ENCODE data around the gene BTF3L4.
"Not testable (repeated sequence)": the region's sequence is repeated elsewhere in the genome, so short reads cannot be mapped to it uniquely, and the experiment has no call there.

BTF3L4 gene

GRCh38 chr1:52041551-52042185 is 14.4 kb upstream of the BTF3L4 start:
- in situ Hi-C loops (cut with HindIII; ENCODE audit: low sequenced_read_pairs) = no loop called here
- no peak overlapping the region for H3K4me3 ChIP-seq (ENCODE audit: low read depth, low read length)
- DNase-seq (ENCODE audit: low read depth) = no peak
- no peak for TF ChIP-seq CTCF (IDR thresholded peaks at IDR 0.05; ENCODE audit: low read depth, low read length, missing control alignments)

GRCh38 chr1:52045236-52045635 is 10.9 kb upstream of the BTF3L4 start:
- no peak for DNase-seq (ENCODE audit: low read depth)
- H3K4me3 ChIP-seq (ENCODE audit: low read depth, low read length) = no peak overlapping the region
- in situ Hi-C loops (cut with HindIII; ENCODE audit: low sequenced_read_pairs) = no loop called here
- no peak for TF ChIP-seq CTCF (IDR thresholded peaks at IDR 0.05; ENCODE audit: low read depth, low read length, missing control alignments)

GRCh38 chr1:52045666-52046195 is 10.4 kb upstream of the BTF3L4 start:
- H3K4me3 ChIP-seq (ENCODE audit: low read depth, low read length); DNase-seq (ENCODE audit: low read depth); in situ Hi-C loops (cut with HindIII; ENCODE audit: low sequenced_read_pairs): not testable (repeated sequence)

- DNase-seq (ENCODE audit: low read depth); in situ Hi-C loops (cut with HindIII; ENCODE audit: low sequenced_read_pairs); H3K4me3 ChIP-seq (ENCODE audit: low read depth, low read length): not testable (repeated sequence)
Observed at GRCh38 chr1:52049337-52049736, 6.8 kb upstream of the BTF3L4 start.

- no peak for DNase-seq (ENCODE audit: low read depth)
- peak overlapping the region; percentile 66 for H3K4me3 ChIP-seq (ENCODE audit: low read depth, low read length)
- no peak for TF ChIP-seq CTCF (IDR thresholded peaks at IDR 0.05; ENCODE audit: low read depth, low read length, missing control alignments)
- in situ Hi-C loops (cut with HindIII; ENCODE audit: low sequenced_read_pairs) = no loop called here
Observed at GRCh38 chr1:52053862-52054261, 2.2 kb upstream of the BTF3L4 start.

GRCh38 chr1:52054496-52055065 is 1.5 kb upstream of the BTF3L4 start:
- TF ChIP-seq CTCF (IDR thresholded peaks at IDR 0.05; ENCODE audit: low read depth, low read length, missing control alignments) = no peak
- no peak for DNase-seq (ENCODE audit: low read depth)
- in situ Hi-C loops (cut with HindIII; ENCODE audit: low sequenced_read_pairs) = no loop called here
- H3K4me3 ChIP-seq (ENCODE audit: low read depth, low read length) = peak overlapping the region; percentile 66

GRCh38 chr1:52055066-52055865 is 829 bp upstream of the BTF3L4 start, which contains the start of gene TXNDC12:
Gene TXNDC12 (minus strand): TSS chr1:52055191. CDS start chr1:52055096, 95 bp downstream.
- no peak for TF ChIP-seq CTCF (IDR thresholded peaks at IDR 0.05; ENCODE audit: low read depth, low read length, missing control alignments)
- peak within 1 kb of the TSS; percentile 66 for H3K4me3 ChIP-seq (ENCODE audit: low read depth, low read length)
- peak; percentile 76 for DNase-seq (ENCODE audit: low read depth)
- in situ Hi-C loops (cut with HindIII; ENCODE audit: low sequenced_read_pairs) = no loop called here
